Mononuclear cell (primary cell): Measurements from ENCODE around the gene ZNF711. TPM values are rescaled to one million over a fixed set of nuclear protein-coding genes. Genes with fewer than 3 reads are reported as not detected.
"Not testable (repeated sequence)": the region's sequence is repeated elsewhere in the genome, so short reads cannot be mapped to it uniquely, and the experiment has no call there.

Source experiments
- H3K27me3 ChIP-seq: 2 replicates; pipeline ENCODE4 v1.6.0; 2011; ENCODE audit warnings: low read length, control low read depth; ENCODE audit not compliant: insufficient read depth
- H3K4me1 ChIP-seq: 2 replicates; pipeline ENCODE4 v1.5.1; 2011; ENCODE audit warnings: mild to moderate bottlenecking, low read length, control low read depth; ENCODE audit not compliant: insufficient read depth
- H3K4me3 ChIP-seq: 2 replicates; pipeline ENCODE4 v1.5.1; 2011; ENCODE audit warnings: mild to moderate bottlenecking, low read length, moderate library complexity
- H3K9me3 ChIP-seq: 2 replicates; pipeline ENCODE4 v1.5.1; 2011; ENCODE audit warnings: low read depth, mild to moderate bottlenecking, control low read depth, low read length
- total RNA-seq: library from RNA; depleted of rRNA; stranded (reverse); fragments of >200 nt; gene quantifications from one replicate; pipeline ENCODE4 v1.2.3, GENCODE V29; 2012

Gene ZNF711
- 3.7 TPM for total RNA-seq

DNA sequence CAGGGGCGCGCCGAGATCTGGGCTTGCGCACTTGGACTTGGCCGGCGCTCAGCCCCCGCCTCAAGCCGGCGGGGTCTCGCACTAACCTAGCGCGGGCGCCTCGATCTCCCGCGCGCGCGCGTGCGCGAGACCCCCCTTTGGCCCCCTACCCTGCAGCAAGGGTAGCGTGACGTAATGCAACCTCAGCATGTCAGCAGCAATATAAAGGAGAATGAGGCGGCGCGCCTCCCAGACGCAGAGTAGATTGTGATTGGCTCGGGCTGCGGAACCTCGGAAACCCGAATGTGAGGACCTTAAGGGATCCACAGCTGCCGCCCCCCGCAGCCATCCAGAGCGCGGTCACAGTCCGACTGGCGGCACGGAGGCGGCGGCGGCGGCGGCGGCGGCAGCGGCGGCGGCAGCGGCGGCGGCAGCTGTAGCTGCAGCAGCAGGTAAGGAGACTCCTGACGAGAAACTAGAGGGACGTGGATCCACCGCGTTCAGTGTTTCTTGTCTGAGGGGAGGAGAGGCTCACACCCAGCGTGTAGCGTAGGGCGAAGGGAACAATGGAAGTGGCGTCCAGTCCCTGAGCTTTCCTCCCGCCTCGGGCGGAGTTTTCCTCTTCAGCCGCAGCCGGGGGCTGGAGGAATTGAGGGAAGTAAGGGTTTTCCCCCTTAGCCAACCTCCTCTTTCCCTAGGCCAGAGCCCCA is at the start of gene ZNF711, which contains the start of gene SATL1:
ZNF711 (plus strand) TSS at position 231 of the 689 bp plus-strand sequence. CDS start 3,582 bp downstream, outside the sequence.
SATL1 (minus strand) TSS at position 19 of the 689 bp plus-strand sequence. CDS start 134,811 bp downstream, outside the sequence.
- no peaks in the 10 kb centered on the region for H3K27me3 ChIP-seq
- peak within 1 kb of the TSS; percentile 43 for H3K4me3 ChIP-seq
- H3K4me1 ChIP-seq = no peaks in the 10 kb centered on the region
- no peaks in the 10 kb centered on the region for H3K9me3 ChIP-seq

DNA sequence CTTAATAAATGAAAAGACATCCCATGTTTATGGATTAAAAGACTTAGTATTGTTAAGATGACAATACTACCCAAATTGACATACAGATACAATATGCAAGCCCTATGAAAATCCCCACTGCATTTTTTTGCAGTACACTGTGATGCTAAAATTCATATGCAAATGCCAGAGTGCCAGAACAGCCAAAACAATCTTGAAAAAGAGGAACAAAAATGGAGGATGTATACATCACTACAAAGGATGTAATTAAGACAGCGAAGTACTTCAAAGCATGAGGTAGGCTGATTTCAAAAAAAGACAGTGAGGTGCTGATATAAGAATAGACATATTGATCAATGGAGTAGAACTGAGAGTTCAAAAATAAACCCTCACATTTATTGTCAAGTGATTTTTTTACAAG is 47.5 kb upstream of the ZNF711 start:
- Histone ChIP-seq H3K4me3 (no peak overlapping the region), H3K9me3 (no peaks in the 10 kb centered on the region), H3K4me1 (no peaks in the 10 kb centered on the region), H3K27me3 (no peaks in the 10 kb centered on the region)

DNA sequence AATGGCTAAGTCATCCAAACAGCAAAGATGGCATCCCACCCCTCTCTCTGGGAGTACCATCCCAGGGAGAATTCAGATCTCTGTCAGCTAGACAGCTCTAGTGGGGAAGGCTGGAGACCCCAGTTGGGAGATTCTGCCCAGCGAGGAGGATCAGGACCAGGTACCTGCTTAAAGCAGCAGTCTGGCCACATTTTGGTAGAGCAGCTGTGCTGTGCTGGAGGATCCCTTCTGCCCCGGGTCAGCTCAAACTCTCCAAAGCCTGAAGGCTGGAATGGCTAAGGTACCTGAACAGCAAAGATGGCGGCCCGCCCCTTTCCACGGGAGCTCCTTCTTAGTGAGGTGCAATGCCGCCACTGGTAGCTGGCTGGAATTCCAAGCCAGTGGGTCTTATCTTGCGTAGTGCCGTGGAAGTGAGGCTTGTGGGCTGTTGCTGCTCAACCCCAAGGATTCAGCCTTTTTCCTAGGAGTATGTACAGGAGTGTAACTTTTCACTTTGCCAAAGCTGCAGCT is 40.3 kb upstream of the ZNF711 start:
- Histone ChIP-seq H3K4me3 (no peak overlapping the region), H3K4me1 (no peaks in the 10 kb centered on the region), H3K9me3 (no peaks in the 10 kb centered on the region)

DNA sequence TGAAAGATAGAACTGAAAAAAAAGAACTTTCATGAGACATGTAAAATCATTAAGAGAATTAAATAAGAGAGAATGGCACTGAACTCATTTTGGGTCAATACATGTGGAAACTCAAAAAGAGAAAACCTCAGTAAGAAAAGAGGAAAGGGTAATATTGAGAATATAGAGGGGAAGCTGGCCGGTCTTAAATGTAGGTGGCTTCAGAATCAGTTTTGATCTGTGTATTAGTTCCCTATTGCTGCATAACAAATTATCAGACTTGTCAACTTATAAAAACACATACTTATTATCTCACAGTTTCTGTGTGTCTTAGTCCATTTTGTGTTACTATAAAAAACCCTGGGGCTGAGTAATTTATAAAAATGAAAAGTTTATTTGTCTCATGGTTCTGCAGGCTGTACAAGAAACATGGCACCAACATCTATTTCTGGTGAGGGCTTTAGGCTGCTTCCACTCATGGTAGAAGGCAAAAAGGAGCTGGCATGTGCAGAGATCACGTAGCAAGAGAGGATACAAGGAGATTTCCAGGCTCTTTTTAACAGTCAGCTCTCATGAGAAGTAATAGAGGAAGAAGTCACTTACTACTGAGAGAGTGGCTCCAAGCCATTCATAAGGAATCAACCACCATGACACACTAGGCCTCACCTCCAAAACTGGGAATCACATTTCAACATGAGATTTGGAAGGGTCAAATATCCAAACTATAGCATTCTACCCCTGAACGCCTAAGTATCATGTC is 29.8 kb upstream of the ZNF711 start:
- H3K27me3 ChIP-seq = no peaks in the 10 kb centered on the region
- no peaks in the 10 kb centered on the region for H3K9me3 ChIP-seq
- H3K4me1 ChIP-seq = no peaks in the 10 kb centered on the region
- no peak overlapping the region for H3K4me3 ChIP-seq

More for the DNA sequence above, 40.3 kb upstream of the ZNF711 start:
- no peaks in the 10 kb centered on the region for H3K27me3 ChIP-seq

DNA sequence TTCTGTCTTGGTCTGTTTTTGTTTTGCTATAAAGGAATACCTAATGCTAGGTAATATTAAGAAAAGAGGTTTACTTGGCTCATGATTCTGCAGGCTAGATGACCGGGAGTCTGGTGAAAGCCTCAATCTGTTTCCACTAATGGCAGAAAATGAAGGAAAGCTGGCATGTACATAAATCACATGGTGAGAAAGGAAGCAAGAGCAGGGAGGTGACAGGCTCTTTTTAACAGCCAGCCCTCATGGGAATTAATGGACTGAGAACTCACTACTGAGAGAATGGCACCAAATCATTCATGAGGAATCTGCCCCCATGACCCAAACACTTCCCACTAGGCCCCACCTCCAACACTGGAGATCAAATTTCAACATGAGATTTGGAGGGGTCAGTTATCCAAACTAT is 27.8 kb upstream of the ZNF711 start:
- Histone ChIP-seq H3K4me3 (no peak overlapping the region), H3K27me3 (no peaks in the 10 kb centered on the region), H3K9me3 (no peaks in the 10 kb centered on the region), H3K4me1 (no peaks in the 10 kb centered on the region)

DNA sequence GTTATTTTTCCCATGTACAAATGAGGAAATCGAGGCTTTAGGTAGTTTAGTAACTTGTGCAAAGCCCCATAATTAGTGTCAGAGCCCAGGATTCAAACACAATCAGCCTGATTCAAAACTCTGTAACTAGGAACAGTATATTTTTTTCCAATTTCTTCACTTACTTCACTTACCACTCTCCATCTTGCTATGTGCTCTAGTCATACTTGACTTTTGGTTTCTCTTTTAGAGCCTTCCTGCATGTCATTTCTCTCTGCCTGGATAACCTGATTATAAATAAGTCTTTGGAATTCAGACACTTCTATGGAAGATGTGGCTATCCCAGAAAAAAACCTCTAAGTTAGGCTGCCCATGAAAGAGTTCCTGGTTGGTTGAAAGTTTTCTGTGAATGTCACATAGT is 22.4 kb upstream of the ZNF711 start:
- Histone ChIP-seq H3K4me1 (no peaks in the 10 kb centered on the region), H3K27me3 (no peaks in the 10 kb centered on the region), H3K4me3 (no peak overlapping the region), H3K9me3 (no peaks in the 10 kb centered on the region)

DNA sequence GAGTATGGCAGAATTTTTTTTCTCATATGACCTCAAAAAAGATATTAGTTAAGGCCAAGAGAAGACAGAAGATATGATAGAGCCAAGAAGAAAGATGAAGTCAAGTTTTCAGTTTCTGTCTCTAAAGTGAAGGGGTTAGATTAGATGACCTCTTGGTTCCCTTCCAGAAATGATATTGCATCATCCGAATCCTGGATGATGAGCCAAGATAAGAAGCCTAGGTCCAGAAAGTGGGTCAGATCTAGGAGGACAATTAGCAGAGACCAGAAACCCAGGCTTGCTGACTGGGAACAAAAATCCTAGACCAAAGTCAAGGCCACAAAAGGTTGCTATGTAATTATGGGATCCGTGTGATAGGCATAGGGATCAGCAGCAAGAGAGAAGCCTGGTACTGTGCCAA is 20.4 kb upstream of the ZNF711 start:
- no peak overlapping the region for H3K4me3 ChIP-seq
- no peaks in the 10 kb centered on the region for H3K27me3 ChIP-seq
- no peaks in the 10 kb centered on the region for H3K4me1 ChIP-seq
- no peaks in the 10 kb centered on the region for H3K9me3 ChIP-seq

DNA sequence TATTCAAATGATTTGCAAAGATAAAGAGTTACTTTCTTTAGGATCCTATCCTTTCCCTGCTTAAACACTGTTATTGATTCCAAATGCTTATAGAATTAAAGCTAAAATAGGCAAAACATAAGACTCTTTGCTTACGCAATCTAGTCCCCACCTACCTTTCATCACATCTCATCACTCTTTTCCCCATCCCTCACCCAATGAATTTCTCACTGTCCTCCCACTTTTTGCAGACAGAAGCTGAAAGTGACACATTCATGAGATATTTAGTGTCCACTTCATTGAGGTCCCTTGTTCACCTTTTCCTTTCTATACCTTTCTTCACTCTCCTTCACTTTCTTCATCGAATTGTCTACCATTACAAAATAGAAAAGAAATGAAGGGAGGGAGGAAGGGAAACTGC is 636 bp upstream of the ZNF711 start:
- no peaks in the 10 kb centered on the region for H3K27me3 ChIP-seq
- H3K9me3 ChIP-seq = no peaks in the 10 kb centered on the region
- H3K4me1 ChIP-seq = no peaks in the 10 kb centered on the region
- H3K4me3 ChIP-seq = no peak overlapping the region

DNA sequence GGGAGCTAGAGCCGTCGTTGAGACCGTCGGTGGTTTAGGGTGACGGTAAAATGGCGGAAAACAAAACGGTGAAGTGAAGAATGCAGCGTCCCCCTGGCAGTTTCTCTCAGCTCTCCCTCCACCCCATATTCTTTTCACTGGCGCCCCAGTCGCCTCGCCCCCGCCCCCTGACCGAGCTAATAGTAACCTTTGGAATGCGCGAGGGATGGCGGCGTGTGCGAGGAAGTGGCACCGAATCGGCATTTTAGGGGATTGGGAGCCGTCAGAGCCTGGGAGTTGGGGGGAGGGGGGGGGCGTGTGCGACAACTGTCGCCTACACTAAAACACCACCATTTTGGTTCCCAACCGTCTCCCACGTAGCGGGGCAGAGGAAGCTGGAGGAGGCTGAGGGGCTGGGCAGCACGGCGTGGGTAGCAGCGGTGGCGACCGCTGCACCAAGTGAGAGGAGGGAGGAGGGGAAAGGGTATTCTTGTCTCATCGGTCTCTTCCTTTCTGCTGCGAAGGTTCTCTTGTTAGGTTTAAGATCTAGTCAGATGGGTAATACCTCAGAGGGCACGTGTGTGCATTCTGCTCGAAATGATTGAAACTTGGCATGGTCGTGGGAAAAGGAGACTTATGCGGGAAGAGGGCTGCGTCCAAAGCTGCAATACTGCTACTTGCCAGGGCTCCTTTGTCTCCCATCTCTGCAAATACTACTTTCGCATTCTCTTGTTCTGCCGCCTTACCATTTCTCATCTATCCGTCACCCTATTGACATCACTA is 840 bp downstream of the ZNF711 start:
- peak overlapping the region; percentile 43 for H3K4me3 ChIP-seq
- H3K9me3 ChIP-seq = no peaks in the 10 kb centered on the region
- no peaks in the 10 kb centered on the region for H3K4me1 ChIP-seq
- no peaks in the 10 kb centered on the region for H3K27me3 ChIP-seq

DNA sequence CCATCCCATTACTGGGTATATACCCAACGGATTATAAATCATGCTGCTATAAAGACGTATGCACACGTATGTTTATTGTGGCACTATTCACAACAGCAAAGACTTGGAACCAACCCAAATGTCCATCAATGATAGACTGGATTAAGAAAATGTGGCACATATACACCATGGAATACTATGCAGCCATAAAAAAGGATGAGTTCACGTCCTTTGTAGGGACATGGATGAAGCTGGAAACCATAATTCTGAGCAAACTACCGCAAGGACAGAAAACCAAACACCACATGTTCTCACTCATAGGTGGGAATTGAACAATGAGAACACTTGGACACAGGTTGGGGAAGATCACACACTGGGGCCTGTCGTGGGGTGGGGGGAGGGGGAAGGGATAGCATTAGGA is 41.5 kb downstream of the ZNF711 start:
- H3K4me3 ChIP-seq, H3K4me1 ChIP-seq, H3K27me3 ChIP-seq, H3K9me3 ChIP-seq: not testable (repeated sequence)

DNA sequence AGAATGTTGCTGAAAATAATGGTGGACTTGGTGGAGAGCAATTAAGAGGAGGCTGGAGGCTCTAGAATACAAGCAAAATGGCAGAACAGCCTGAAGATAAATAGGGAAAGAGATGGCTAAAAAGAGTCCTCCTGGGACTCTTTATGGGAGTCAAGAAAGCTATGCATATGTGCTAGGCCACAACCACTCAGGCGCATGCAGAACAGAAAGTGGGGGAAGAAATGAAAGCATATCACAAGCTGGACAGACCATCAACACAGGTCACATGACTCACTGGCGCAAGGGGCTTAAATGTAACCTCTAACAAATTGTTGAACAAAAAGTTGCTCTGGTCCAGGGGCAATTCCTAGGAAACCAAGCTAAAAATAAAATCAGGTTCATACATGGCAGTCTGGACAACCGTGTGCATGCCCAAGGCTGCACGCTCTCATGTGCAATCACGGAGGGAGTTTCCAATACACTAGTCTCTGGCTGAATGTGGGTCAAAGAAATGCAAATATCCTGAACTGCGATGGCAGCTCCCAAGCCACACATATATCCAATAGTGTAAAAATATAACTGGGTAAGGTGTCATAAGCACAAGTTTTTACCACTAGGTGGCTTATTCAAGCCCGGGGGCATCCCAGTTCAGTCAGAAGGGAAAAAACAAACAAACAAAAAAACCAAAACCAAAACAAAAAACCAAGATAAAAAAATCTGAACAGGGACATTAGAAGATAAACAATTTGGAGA is 45.4 kb downstream of the ZNF711 start:
- Histone ChIP-seq H3K4me3 (no peak overlapping the region), H3K4me1 (no peaks in the 10 kb centered on the region), H3K27me3 (no peaks in the 10 kb centered on the region), H3K9me3 (no peaks in the 10 kb centered on the region)

DNA sequence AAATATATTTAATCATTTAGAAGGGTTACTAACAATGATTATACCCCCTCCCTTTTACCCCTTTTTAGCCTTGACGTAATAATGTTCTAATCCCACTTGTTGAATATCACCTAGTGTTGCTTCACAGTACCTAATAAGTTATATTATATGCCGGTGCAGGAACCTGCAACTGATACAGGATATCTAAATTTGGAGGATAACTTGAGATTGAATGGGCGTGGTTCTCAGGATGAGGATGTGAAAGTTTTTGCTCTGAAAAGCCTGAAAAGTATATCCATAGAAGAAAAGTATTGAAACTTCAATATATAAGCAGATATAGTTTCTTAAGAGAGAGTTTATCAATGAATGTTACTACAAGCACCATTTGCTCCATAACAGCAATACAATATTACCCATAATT is 59.8 kb downstream of the ZNF711 start:
- Histone ChIP-seq H3K4me3 (no peak overlapping the region), H3K27me3 (no peaks in the 10 kb centered on the region), H3K4me1 (no peaks in the 10 kb centered on the region), H3K9me3 (no peaks in the 10 kb centered on the region)

DNA sequence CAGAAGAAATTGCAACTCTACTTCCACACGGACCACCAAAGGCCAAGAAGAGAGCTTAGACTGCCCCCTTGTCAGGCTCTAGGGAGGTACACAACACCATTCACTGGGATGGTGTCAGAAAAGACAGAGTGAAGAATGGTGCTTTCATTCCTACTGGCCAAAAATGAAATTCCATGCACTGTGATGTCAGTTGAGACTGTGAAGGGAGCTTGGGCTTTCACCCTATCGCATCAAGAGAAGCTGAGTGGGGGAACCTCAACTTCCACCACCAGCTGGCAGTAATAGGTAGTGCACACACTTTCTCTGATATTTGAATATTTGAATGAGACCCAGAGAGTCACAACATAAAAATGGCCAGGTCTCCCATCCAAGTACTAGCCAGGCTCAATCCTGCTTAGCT is 65.9 kb downstream of the ZNF711 start:
- Histone ChIP-seq H3K4me1 (no peaks in the 10 kb centered on the region), H3K4me3 (no peak overlapping the region), H3K27me3 (no peaks in the 10 kb centered on the region), H3K9me3 (no peaks in the 10 kb centered on the region)

DNA sequence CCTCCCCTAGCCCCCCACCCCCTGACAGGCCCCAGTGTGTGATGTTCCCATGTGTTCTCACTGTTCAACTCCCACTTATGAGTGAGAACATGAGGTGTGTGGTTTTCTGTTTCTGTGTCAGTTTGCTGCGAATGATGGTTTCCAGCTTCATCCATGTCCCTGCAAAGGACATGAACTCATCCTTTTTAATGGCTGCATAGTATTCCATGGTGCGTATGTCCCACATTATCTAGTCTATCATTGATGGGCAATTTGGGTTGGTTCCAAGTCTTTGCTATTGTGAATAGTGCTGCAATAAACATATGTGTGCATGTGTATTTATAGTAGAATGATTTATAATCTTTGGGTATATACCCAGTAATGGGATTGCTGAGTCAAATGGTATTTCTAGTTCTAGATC is 67.6 kb downstream of the ZNF711 start:
- not testable (repeated sequence) for H3K4me3 ChIP-seq, H3K4me1 ChIP-seq, H3K27me3 ChIP-seq, H3K9me3 ChIP-seq
